Measurements from ENCODE around the gene PDCD4.

The PDCD4 gene

DNA sequence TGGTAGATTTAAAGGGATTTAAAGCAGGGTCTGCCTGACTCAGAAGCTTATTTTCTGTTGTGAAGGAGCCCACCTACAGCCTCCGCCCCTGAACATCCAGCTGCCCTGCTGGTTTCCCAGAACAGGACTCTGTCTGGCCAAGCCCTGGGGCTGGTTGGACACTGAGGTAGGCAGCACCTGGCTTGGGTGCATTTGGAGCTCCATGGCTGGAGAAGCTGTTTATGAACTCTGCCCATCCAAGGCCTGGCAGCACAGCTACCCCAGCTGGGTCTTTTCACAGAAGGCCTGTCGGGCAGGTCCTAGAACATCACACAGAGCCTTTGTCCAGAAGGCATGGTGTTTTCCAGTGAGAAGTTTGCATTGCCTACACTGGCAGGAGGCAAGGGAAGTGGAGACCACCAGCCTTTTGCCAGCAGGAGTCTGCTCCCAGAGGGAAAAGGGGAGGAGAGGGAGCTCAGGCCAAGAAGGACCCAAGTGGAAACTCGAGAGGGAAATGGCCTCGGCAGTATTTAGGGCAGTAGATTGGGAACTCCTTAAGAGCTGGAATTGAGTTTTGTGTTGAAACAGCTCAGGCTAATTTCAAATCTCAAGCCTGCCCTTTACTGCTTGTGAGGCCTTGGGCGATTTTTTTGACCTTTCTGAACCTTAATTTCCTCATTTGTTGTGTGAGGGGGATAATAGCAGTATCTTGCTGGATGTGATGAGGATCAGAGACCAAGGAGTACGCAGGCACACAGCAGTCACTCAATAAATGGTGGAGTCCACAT is 12.3 kb upstream of the PDCD4 start:
- TF ChIP-seq, protein P1, sequence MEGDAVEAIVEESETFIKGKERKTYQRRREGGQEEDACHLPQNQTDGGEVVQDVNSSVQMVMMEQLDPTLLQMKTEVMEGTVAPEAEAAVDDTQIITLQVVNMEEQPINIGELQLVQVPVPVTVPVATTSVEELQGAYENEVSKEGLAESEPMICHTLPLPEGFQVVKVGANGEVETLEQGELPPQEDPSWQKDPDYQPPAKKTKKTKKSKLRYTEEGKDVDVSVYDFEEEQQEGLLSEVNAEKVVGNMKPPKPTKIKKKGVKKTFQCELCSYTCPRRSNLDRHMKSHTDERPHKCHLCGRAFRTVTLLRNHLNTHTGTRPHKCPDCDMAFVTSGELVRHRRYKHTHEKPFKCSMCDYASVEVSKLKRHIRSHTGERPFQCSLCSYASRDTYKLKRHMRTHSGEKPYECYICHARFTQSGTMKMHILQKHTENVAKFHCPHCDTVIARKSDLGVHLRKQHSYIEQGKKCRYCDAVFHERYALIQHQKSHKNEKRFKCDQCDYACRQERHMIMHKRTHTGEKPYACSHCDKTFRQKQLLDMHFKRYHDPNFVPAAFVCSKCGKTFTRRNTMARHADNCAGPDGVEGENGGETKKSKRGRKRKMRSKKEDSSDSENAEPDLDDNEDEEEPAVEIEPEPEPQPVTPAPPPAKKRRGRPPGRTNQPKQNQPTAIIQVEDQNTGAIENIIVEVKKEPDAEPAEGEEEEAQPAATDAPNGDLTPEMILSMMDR (conservative IDR thresholded peaks at IDR 0.05) = no peak
- H3K27ac ChIP-seq = peak overlapping the region; percentile 90

DNA sequence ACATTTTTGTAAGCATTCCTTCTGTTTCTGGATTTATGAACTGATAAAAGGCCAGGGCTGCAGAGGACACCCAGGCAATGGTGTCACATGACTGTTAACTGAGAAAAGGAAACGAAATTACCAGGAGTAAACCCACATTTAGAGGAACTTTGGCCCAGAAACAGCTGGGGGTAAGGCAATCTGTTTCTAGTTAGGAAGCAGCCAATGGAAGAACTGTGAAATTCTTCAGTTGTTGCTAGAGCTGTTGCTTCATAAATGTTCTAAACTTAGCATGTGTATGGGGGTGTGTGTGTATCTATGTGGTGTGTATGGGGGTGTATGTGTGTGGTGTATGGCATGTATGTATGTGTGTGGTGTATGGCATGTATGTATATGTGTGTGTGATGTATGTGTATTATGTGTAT is 11.8 kb upstream of the PDCD4 start:
- TF ChIP-seq, protein P1 (conservative IDR thresholded peaks at IDR 0.05) = no peak
- H3K27ac ChIP-seq = peak overlapping the region; percentile 90; the same call in 1 of the 2 replicates

DNA sequence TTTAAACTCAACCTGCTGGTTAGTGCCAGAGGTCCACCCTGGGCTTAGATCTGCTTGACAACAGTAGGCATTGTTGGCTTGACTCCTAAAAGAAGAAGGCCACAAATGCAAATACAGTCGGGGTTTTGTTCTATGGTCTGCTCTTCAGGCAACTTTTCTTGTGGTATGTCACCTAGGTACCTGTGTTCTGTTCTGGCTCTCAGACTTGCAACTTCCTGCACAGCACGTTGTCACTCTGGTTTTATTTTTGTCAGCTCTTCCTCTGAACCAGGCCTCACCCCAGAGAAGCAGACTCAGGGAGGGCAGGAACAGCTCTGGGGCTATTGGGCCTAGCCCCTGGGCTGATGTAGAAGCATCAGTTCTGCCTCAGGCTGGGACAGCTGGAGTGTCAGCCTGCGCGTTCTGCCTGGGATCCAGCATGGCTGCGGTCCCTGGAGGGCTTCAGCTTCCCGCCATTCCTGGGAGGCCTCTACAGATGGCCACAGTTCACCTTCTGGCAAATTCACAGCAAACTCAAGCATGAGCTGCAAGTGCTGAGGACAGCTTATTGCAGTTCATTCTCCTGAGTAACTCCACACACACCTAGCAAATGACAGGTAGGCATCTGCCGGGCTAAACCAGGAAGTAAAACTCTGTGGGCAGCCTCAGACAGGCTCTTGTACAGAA is 11.0 kb upstream of the PDCD4 start:
- TF ChIP-seq, protein P1 (conservative IDR thresholded peaks at IDR 0.05) = no peak
- H3K27ac ChIP-seq = peak overlapping the region; percentile 90; the same call in 1 of the 2 replicates

DNA sequence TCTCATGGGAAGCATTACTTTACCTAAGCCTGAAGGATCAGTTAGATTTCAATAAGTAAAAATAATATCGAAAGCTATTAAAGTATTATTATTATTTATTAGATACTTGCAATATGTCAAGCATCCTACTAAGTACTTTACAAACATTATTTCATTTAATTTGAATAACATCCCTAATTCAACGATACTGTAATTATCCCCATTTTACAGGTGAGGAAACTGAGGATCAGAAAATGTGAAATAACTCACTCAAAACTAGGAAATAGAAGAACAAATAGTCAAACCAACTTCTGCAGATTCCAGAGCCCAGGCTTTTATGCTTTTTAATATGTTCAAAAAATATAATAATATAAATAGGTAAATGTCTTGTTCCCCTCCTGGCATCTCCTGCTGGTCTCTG is 10.3 kb upstream of the PDCD4 start:
- H3K27ac ChIP-seq = no peak overlapping the region
- TF ChIP-seq, protein P1 (conservative IDR thresholded peaks at IDR 0.05) = no peak

DNA sequence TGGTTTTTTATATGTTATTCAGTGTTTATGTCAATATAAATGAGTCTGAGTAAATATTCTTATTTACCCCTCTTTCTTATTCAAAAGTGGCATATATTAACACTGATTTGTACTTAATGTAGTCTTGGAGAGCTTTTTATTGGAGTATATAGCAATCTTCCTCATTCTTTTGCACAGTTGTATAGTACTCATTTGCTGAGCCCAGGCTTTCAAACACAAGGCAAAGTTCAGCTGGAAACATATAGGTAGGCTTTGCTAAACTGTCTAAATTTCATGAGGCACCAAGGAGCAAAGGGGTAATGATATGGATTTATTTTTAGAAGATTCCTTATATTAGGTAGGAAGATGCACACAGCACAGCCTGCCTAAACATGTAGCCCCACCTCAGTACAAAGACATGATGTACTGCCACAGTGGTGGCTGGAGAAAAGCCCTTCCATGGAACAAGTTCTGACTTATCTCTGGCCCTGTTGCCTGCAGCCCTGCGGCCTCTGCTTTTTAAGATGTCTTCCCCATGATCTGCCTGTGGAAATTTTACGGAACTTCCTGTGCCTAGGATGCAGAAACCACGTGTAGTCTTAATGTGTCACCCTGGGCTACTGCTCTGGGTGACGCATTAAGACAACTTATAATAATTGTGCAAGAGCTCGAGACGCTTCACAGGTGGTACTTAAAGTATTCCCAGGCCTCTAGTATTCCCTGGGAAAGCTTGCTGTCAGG is 9.6 kb upstream of the PDCD4 start:
- TF ChIP-seq, protein P1 (conservative IDR thresholded peaks at IDR 0.05) = no peak
- H3K27ac ChIP-seq = no peak overlapping the region

DNA sequence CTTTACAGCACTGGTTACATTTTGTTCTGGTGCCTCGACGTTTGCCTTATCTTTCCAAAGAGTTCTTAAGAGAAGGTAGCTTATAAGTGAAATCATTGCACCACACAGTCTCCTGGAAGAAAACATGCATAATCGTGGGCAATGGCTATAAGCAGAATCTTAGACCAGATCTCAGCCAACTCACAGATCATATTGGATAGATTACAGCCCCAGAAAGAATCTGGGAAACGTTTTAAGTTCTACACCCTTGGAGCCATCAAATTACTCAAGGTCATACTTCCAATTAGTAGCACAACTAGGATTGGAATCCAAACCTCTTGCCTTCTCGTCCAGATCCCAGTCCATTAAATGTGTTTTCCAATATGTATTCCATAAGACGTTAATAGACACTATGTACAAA is 8.8 kb upstream of the PDCD4 start:
- TF ChIP-seq, protein P1 (conservative IDR thresholded peaks at IDR 0.05) = no peak
- H3K27ac ChIP-seq = no peak overlapping the region

DNA sequence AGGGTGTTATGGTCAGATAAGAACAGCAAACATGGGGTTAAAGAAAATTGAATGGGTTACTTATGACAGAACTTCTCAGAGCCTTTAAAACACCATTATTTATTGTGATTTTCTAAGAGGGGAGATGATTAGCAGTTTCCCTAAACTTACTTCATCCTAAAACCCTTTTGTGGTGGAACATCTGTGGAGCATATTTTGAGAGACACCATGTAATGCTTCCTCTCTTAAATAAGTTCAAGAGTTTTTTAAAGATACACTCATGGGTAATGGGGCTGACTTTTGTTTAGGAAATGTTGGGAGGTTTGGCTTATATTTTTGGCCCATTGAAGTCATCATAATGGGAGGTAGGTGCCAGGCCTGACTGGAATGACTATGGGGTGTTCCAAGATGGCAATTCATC is 8.4 kb upstream of the PDCD4 start:
- TF ChIP-seq, protein P1 (conservative IDR thresholded peaks at IDR 0.05) = no peak
- no peak overlapping the region for H3K27ac ChIP-seq
